Hepatocyte (in vitro differentiated cells): Measurements from ENCODE around the gene TMEM204.

Source experiments
- CTCF ChIP-seq: fragments of 200-600 bp; sonication (generic); IDR thresholded peaks from 2 replicates; pipeline ENCODE4 v1.5.1; 2016; ENCODE audit warnings: antibody characterized with exemption, mild to moderate bottlenecking; ENCODE audit not compliant: poor library complexity
- EZH2 ChIP-seq: fragments of 200-600 bp; sonication (generic); IDR thresholded peaks from 2 replicates; pipeline ENCODE4 v1.6.1; 2016; ENCODE audit warnings: antibody characterized with exemption, mild to moderate bottlenecking, borderline replicate concordance
- EZH2phosphoT487 ChIP-seq: fragments of 200-600 bp; sonication (generic); IDR thresholded peaks from one replicate; pipeline ENCODE4 v1.6.1; 2018; ENCODE audit warnings: antibody characterized with exemption, mild to moderate bottlenecking, low read depth, moderate library complexity; ENCODE audit not compliant: unreplicated experiment, severe bottlenecking

- TF ChIP-seq EZH2phosphoT487 (no peak), EZH2 (no peak), CTCF (no peak)
These were observed 27.8 kb downstream of the TMEM204 start for GRCh38 chr16:1561266-1561665.
